ENCODE data around the gene MCRIP1. TPM values are rescaled to one million over a fixed set of nuclear protein-coding genes. Genes with fewer than 3 reads are reported as not detected.

MCRIP1 gene
- total and polyA plus RNA-seq, 9 of the 15 experiments (the other 6 are each of a cell fraction or from before 2014, with no cell fraction given): 0.39 to 35.8 (median 9.7) TPM

GRCh38 chr17:81833160-81833920 is at the start of gene MCRIP1 (continued):
- TF ChIP-seq, protein P1, sequence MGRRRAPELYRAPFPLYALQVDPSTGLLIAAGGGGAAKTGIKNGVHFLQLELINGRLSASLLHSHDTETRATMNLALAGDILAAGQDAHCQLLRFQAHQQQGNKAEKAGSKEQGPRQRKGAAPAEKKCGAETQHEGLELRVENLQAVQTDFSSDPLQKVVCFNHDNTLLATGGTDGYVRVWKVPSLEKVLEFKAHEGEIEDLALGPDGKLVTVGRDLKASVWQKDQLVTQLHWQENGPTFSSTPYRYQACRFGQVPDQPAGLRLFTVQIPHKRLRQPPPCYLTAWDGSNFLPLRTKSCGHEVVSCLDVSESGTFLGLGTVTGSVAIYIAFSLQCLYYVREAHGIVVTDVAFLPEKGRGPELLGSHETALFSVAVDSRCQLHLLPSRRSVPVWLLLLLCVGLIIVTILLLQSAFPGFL (CRISPR knock-in tag; IDR thresholded peaks at IDR 0.05): 0 out of 2 replicates have a peak, but pooled peaks have one; percentile 44
- TF ChIP-seq LEF1 (IDR thresholded peaks at IDR 0.05): peak; percentile 60
- TF ChIP-seq, protein P2, sequence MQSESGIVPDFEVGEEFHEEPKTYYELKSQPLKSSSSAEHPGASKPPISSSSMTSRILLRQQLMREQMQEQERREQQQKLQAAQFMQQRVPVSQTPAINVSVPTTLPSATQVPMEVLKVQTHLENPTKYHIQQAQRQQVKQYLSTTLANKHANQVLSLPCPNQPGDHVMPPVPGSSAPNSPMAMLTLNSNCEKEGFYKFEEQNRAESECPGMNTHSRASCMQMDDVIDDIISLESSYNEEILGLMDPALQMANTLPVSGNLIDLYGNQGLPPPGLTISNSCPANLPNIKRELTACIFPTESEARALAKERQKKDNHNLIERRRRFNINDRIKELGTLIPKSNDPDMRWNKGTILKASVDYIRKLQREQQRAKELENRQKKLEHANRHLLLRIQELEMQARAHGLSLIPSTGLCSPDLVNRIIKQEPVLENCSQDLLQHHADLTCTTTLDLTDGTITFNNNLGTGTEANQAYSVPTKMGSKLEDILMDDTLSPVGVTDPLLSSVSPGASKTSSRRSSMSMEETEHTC (IDR thresholded peaks at IDR 0.05): peak; percentile 94
- peak; percentile 70; the same call in 1 of the 2 replicates for TF ChIP-seq ELF1 (tag; IDR thresholded peaks at IDR 0.05)
- TF ChIP-seq PHF21A (IDR thresholded peaks at IDR 0.05; ENCODE audit: borderline replicate concordance, low read depth): 0 out of 2 replicates have a peak, but pooled peaks have one; percentile 31
- TF ChIP-seq ZBTB40 (IDR thresholded peaks at IDR 0.05): peak; percentile 70
- TF ChIP-seq ZBTB40 (CRISPR knock-in tag; IDR thresholded peaks at IDR 0.05): peak; percentile 48; the same call in 1 of the 2 replicates
- TF ChIP-seq PHF20 (IDR thresholded peaks at IDR 0.05; ENCODE audit: partially characterized antibody): peak; percentile 61
- peak; percentile 92 for TF ChIP-seq CCNT2 (IDR thresholded peaks at IDR 0.05; ENCODE audit: borderline replicate concordance, extremely low read depth, insufficient read length, low read depth, low read length)
- TF ChIP-seq HNRNPK (IDR thresholded peaks at IDR 0.05; ENCODE audit: low read depth, low read length, poor library complexity, severe bottlenecking): peak; percentile 29
- peak in 2 of 3 experiments; percentile 21 to 57 for TF ChIP-seq YY1 (IDR thresholded peaks at IDR 0.05; ENCODE audit: borderline replicate concordance in 1 of 3, control insufficient read depth in 1 of 3, extremely low read depth in 1 of 3, insufficient read depth in 3 of 3, insufficient read length in 1 of 3, insufficient replicate concordance in 2 of 3, low read depth in 1 of 3, low read length in 2 of 3)
- peak; percentile 90 for TF ChIP-seq MYC (IDR thresholded peaks at IDR 0.05; ENCODE audit: low read depth, low read length)
- no peak for TF ChIP-seq MYC (CRISPR knock-in tag; IDR thresholded peaks at IDR 0.05; ENCODE audit: borderline replicate concordance, low read depth)
- TF ChIP-seq L3MBTL2 (IDR thresholded peaks at IDR 0.05): peak; percentile 98
- peak; percentile 30; the same call in 1 of the 2 replicates for TF ChIP-seq FOSL1 (tag; conservative IDR thresholded peaks at IDR 0.05)

Measured in K562 (cell line).